Panc1 (cell line): ENCODE data around the gene HKDC1. TPM values are rescaled to one million over a fixed set of nuclear protein-coding genes. Genes with fewer than 3 reads are reported as not detected.
A peak's percentile ranks its signal among the peaks of the same experiment; 100 is the strongest.

Source experiments
- ATAC-seq: fragments of 200-7000 bp; cut with Tn5 transposase; 2 replicates; pipeline ENCODE4 v1.9.1; 2020; ENCODE audit warnings: mild to moderate bottlenecking, moderate library complexity
- BruUV-seq: library from RNA; stranded (reverse); fragments of 400-500 nt; replicated peaks from 2 replicates; lab custom pipeline; 2021; lab: Mats Ljungman, UMichigan
- CTCF ChIA-PET: fragments of 300-600 bp; sonication (Branson Sonifier 250); formaldehyde crosslinking; loops from one replicate; lab custom pipeline; 2022; ENCODE audit warnings: antibody characterized with exemption; lab: Charles Lee
- POLR2A ChIA-PET: fragments of 300-600 bp; sonication (Branson Sonifier 250); formaldehyde crosslinking; loops from one replicate; lab custom pipeline; 2022; ENCODE audit warnings: antibody characterized with exemption; lab: Charles Lee
- DNase-seq: peaks from one replicate; pipeline ENCODE4 v3.0.0-alpha.2; 2010; ENCODE audit warnings: low read depth, low spot score
- H3K27ac ChIP-seq: 2 replicates; pipeline ENCODE4 v1.5.1; 2011; ENCODE audit warnings: mild to moderate bottlenecking, low read length, inconsistent platforms
- H3K27me3 ChIP-seq: fragments of 200-500 bp; sonication (Bioruptor generic); 2 replicates; pipeline ENCODE4 v1.6.0; 2014; ENCODE audit warnings: low read length, inconsistent platforms; ENCODE audit not compliant: control insufficient read depth, insufficient read depth
- H3K36me3 ChIP-seq: fragments of 200-500 bp; sonication (Bioruptor generic); 2 replicates; pipeline ENCODE4 v1.5.1; 2014; ENCODE audit warnings: inconsistent platforms, mild to moderate bottlenecking, low read length, moderate library complexity; ENCODE audit not compliant: control insufficient read depth, insufficient read depth
- H3K4me1 ChIP-seq: 2 replicates; pipeline ENCODE4 v1.5.1; 2011; ENCODE audit warnings: inconsistent platforms, mild to moderate bottlenecking, low read length, moderate library complexity; ENCODE audit not compliant: control insufficient read depth, insufficient read depth
- H3K4me3 ChIP-seq, 2 experiments: 2 replicates each; pipeline ENCODE4 v1.5.1; 2011 to 2012; ENCODE audit warnings: low read depth in 2 of 2, low read length in 2 of 2, mild to moderate bottlenecking in 2 of 2, inconsistent platforms in 1 of 2, moderate library complexity in 1 of 2
- H3K9me3 ChIP-seq: fragments of 200-500 bp; sonication (Bioruptor generic); 2 replicates; pipeline ENCODE4 v1.5.1; 2014; ENCODE audit warnings: low read depth, mild to moderate bottlenecking, inconsistent platforms, low read length, moderate library complexity; ENCODE audit not compliant: control insufficient read depth, insufficient read depth
- CTCF ChIP-seq: fragments of 450-650 bp; IDR thresholded peaks from 2 replicates; pipeline ENCODE4 v1.5.1; 2017; ENCODE audit warnings: mild to moderate bottlenecking
- POLR2AphosphoS5 ChIP-seq: IDR thresholded peaks from 2 replicates; pipeline ENCODE4 v1.6.1; 2012; ENCODE audit warnings: mild to moderate bottlenecking, low read depth, low read length, moderate library complexity
- REST ChIP-seq, 2 experiments: IDR thresholded peaks; 2 replicates each; pipeline ENCODE4 v1.6.1; 2011 to 2012; ENCODE audit warnings: low read depth in 2 of 2, control low read depth in 1 of 2, low read length in 1 of 2, mild to moderate bottlenecking in 1 of 2, moderate library complexity in 1 of 2; ENCODE audit not compliant: insufficient read depth in 1 of 2
- SIN3A ChIP-seq: IDR thresholded peaks from 2 replicates; pipeline ENCODE4 v1.6.1; 2012; ENCODE audit warnings: low read depth, mild to moderate bottlenecking, low read length, moderate library complexity, borderline replicate concordance; ENCODE audit not compliant: insufficient read depth
- TCF7L2 ChIP-seq: IDR thresholded peaks from 2 replicates; pipeline ENCODE4 v1.6.1; 2011; ENCODE audit warnings: mild to moderate bottlenecking, low read depth, low read length, inconsistent platforms
- in situ Hi-C: cut with HindIII; loops from 2 replicates; pipeline ENCODE4 v1.10.0; 2016; ENCODE audit warnings: low sequenced_read_pairs, low pct_unique_long_range_greater_than_20kb
- intact Hi-C: fragments of 100-400 bp; cut with micrococcal nuclease; formaldehyde crosslinking; loops from one replicate; pipeline ENCODE4 v1.10.0; 2022; ENCODE audit not compliant: unreplicated experiment
- total RNA-seq: library from RNA; stranded (reverse); gene quantifications from one replicate; pipeline ENCODE4 v1.2.1, GENCODE V29; 2021; ENCODE audit not compliant: unreplicated experiment

Gene HKDC1
- total RNA-seq, 1 experiment from 2014 or later = 1.1 TPM

- intact Hi-C loops (no loop called here), in situ Hi-C loops (no loop called here)
- Histone ChIP-seq H3K4me1 (peaks cover 11% of the 10 kb centered on the region; the same call in 1 of the 2 replicates), H3K9me3 (no peaks in the 10 kb centered on the region), H3K4me3 (peak overlapping the region; percentile 94 to 95), H3K36me3 (peaks cover 7% of the 10 kb centered on the region), H3K27ac (peak overlapping the region; percentile 98; the same call in 1 of the 2 replicates), H3K27me3 (no peaks in the 10 kb centered on the region)
- POLR2A ChIA-PET = interaction anchor here (0.6 to 0.7 kb wide), 2 partner anchors 45 to 217 kb away, joined by 3 read pairs; no protein-coding TSS in a partner anchor
- ATAC-seq (no peak), DNase-seq (no peak)
- TF ChIP-seq CTCF = no peak
- no peak for TF ChIP-seq POLR2AphosphoS5
- no peak for TF ChIP-seq REST (IDR thresholded peaks at IDR 0.05; ENCODE audit: insufficient read depth in 1 of 2, low read depth in 2 of 2, low read length in 1 of 2)
- TF ChIP-seq TCF7L2 = no peak
- TF ChIP-seq SIN3A = no peak
- CTCF ChIA-PET = no interaction called here
- BruUV-seq = TSS peak; percentile 68
Observed at GRCh38 chr10:69181433-69181832, 38.7 kb upstream of the HKDC1 start.

- H3K27me3 ChIP-seq = no peaks in the 10 kb centered on the region
- no peak for ATAC-seq
- peaks cover 11% of the 10 kb centered on the region; the same call in 1 of the 2 replicates for H3K4me1 ChIP-seq
- ChIA-PET CTCF (no interaction called here), POLR2A (interaction anchor here (0.6 to 0.7 kb wide), 2 partner anchors 44 to 217 kb away, joined by 3 read pairs; no protein-coding TSS in a partner anchor)
- no peaks in the 10 kb centered on the region for H3K9me3 ChIP-seq
- H3K36me3 ChIP-seq = peaks cover 12% of the 10 kb centered on the region
- H3K27ac ChIP-seq = no peak overlapping the region
- no TSS peak for BruUV-seq
- H3K4me3 ChIP-seq = no peak overlapping the region
- no peak for DNase-seq
- in situ Hi-C loops = no loop called here
- TF ChIP-seq REST (IDR thresholded peaks at IDR 0.05; ENCODE audit: insufficient read depth in 1 of 2, low read depth in 2 of 2, low read length in 1 of 2) (no peak), CTCF (no peak), POLR2AphosphoS5 (no peak), SIN3A (no peak), TCF7L2 (no peak)
- intact Hi-C loops = no loop called here
Observed at GRCh38 chr10:69182005-69182404, 38.1 kb upstream of the HKDC1 start.
